HG03159 (cell line): Measurements from ENCODE around the gene VPS9D1.
A peak's percentile ranks its signal among the peaks of the same experiment; 100 is the strongest.
"Not testable (repeated sequence)": the region's sequence is repeated elsewhere in the genome, so short reads cannot be mapped to it uniquely, and the experiment has no call there.

ENCODE experiments used
- ATAC-seq: cut with Tn5 transposase; IDR thresholded peaks from one replicate; pipeline ENCODE4 v1.9.1; 2021; ENCODE audit warnings: mild to moderate bottlenecking, moderate library complexity; ENCODE audit not compliant: unreplicated experiment

The VPS9D1 gene

GRCh38 chr16:89710709-89711564, 9.8 kb downstream of the VPS9D1 start:
- ATAC-seq = no peak

GRCh38 chr16:89709716-89710432, 10.8 kb downstream of the VPS9D1 start:
- ATAC-seq = no peak

GRCh38 chr16:89709166-89709565, 11.5 kb downstream of the VPS9D1 start:
- ATAC-seq = no peak

GRCh38 chr16:89708481-89708931, 12.2 kb downstream of the VPS9D1 start:
- ATAC-seq = no peak

GRCh38 chr16:89707695-89708094, 13.0 kb downstream of the VPS9D1 start:
- no peak for ATAC-seq

- ATAC-seq = no peak
Measured at GRCh38 chr16:89706518-89707260, 14.0 kb downstream of the VPS9D1 start.

- ATAC-seq = no peak
Measured at GRCh38 chr16:89705006-89705405, 15.7 kb downstream of the VPS9D1 start.

- ATAC-seq = no peak
Measured at GRCh38 chr16:89704281-89704680, 16.4 kb downstream of the VPS9D1 start.

GRCh38 chr16:89701425-89702406, 19.0 kb downstream of the VPS9D1 start, which contains the start of gene SPATA2L:
TSS of gene SPATA2L (minus strand) at chr16:89701705. CDS start at chr16:89701232, 473 bp downstream.
- ATAC-seq = peak; percentile 67

GRCh38 chr16:89700649-89701424, 19.9 kb downstream of the VPS9D1 start:
- peak; percentile 13 for ATAC-seq

GRCh38 chr16:89700100-89700648, 20.5 kb downstream of the VPS9D1 start:
- ATAC-seq = no peak

GRCh38 chr16:89699629-89700099, 21.0 kb downstream of the VPS9D1 start:
- not testable (repeated sequence) for ATAC-seq

- not testable (repeated sequence) for ATAC-seq
Measured at GRCh38 chr16:89698717-89699116, 22.0 kb downstream of the VPS9D1 start.

GRCh38 chr16:89697616-89698331, 22.9 kb downstream of the VPS9D1 start:
- no peak for ATAC-seq

- ATAC-seq = no peak
Measured at GRCh38 chr16:89697161-89697615, 23.5 kb downstream of the VPS9D1 start.

- ATAC-seq = no peak
Measured at GRCh38 chr16:89696670-89697128, 24.0 kb downstream of the VPS9D1 start.

GRCh38 chr16:89695875-89696669, 24.6 kb downstream of the VPS9D1 start:
- ATAC-seq = no peak
